H1 (cell line): Measurements from ENCODE around the gene KIF11. TPM values are rescaled to one million over a fixed set of nuclear protein-coding genes. Genes with fewer than 3 reads are reported as not detected.

Experiments
- CTCF ChIA-PET: fragments of 300-600 bp; sonication (Branson Sonifier 250); formaldehyde crosslinking; loops from one replicate; lab custom pipeline; 2021; ENCODE audit not compliant: partially characterized antibody; lab: Charles Lee
- POLR2A ChIA-PET: fragments of 300-600 bp; sonication (Branson Sonifier 250); formaldehyde crosslinking; loops from one replicate; lab custom pipeline; 2021; ENCODE audit warnings: inconsistent platforms; ENCODE audit not compliant: partially characterized antibody; lab: Charles Lee
- DNase-seq, 2 experiments: peaks; one replicate each; pipeline versions ENCODE4 v3.0.0 to v3.0.0-alpha.2; 2010 to 2022; ENCODE audit warnings: low spot score in 2 of 2, low read depth in 1 of 2, mixed read lengths in 1 of 2
- FAIRE-seq: peaks from 2 replicates; lab custom pipeline; 2011; peaks lifted over from hg19 to GRCh38; lab: Jason Lieb, UNC
- H2AFZ ChIP-seq: 2 replicates; pipeline ENCODE4 v1.8.1; 2012; ENCODE audit warnings: low read length, inconsistent platforms
- H2AK5ac ChIP-seq: 2 replicates; pipeline ENCODE4 v1.6.1; 2013; ENCODE audit warnings: low read depth, low read length
- H2BK120ac ChIP-seq: replicated peaks from 2 replicates; pipeline ENCODE3; 2013; ENCODE audit warnings: low read depth, low read length, inconsistent platforms
- H2BK12ac ChIP-seq: 2 replicates; pipeline ENCODE4 v1.6.1; 2013; ENCODE audit warnings: low read depth, low read length
- H2BK15ac ChIP-seq: 2 replicates; pipeline ENCODE4 v1.6.1; 2013; ENCODE audit warnings: low read length
- H2BK20ac ChIP-seq: 2 replicates; pipeline ENCODE4 v1.6.1; 2013; ENCODE audit warnings: low read length
- H2BK5ac ChIP-seq: 2 replicates; pipeline ENCODE4 v1.6.1; 2013; ENCODE audit warnings: low read depth, low read length
- H3K14ac ChIP-seq: 2 replicates; pipeline ENCODE4 v1.6.1; 2013; ENCODE audit warnings: inconsistent platforms; ENCODE audit not compliant: insufficient read length
- H3K18ac ChIP-seq: 2 replicates; pipeline ENCODE4 v1.6.1; 2013; ENCODE audit warnings: low read length; ENCODE audit errors: extremely low read depth
- H3K23ac ChIP-seq: 2 replicates; pipeline ENCODE4 v1.6.1; 2013; ENCODE audit warnings: inconsistent platforms; ENCODE audit not compliant: insufficient read length
- H3K23me2 ChIP-seq: 2 replicates; pipeline ENCODE4 v1.6.1; 2013; ENCODE audit warnings: low read depth, low read length
- H3K27ac ChIP-seq: 2 replicates; pipeline ENCODE4 v1.6.1; 2011; ENCODE audit warnings: low read depth, low read length, inconsistent platforms
- H3K27me3 ChIP-seq, 4 experiments: replicated peaks in 1 of 4; 1 replicate in 1 of 4; 2 replicates in 3 of 4; pipeline versions ENCODE4 v1.6.1 to v1.8.1; 2011 to 2013; ENCODE audit warnings: low read length in 3 of 4, mild to moderate bottlenecking in 3 of 4, inconsistent platforms in 2 of 4, mixed read lengths in 2 of 4, moderate library complexity in 1 of 4; ENCODE audit not compliant: control insufficient read depth in 3 of 4, insufficient read depth in 3 of 4; ENCODE audit errors: extremely low read depth in 1 of 4
- H3K36me3 ChIP-seq, 4 experiments: 2 replicates each; pipeline versions ENCODE4 v1.6.1 to v1.8.1; 2011 to 2013; ENCODE audit warnings: mild to moderate bottlenecking in 4 of 4, low read length in 3 of 4, moderate library complexity in 2 of 4, control low read depth in 1 of 4, inconsistent platforms in 1 of 4; ENCODE audit not compliant: insufficient read depth in 4 of 4, control insufficient read depth in 2 of 4
- H3K4ac ChIP-seq: replicated peaks from 2 replicates; pipeline ENCODE3; 2013; ENCODE audit warnings: low read length, low read depth, mixed read lengths, inconsistent platforms; ENCODE audit not compliant: insufficient read length
- H3K4me1 ChIP-seq, 4 experiments: replicated peaks in 1 of 4; 1 replicate in 1 of 4; 2 replicates in 3 of 4; pipeline versions ENCODE4 v1.6.1 to v1.8.1; 2011 to 2013; ENCODE audit warnings: low read length in 3 of 4, inconsistent platforms in 2 of 4, mixed read lengths in 1 of 4; ENCODE audit not compliant: insufficient read depth in 4 of 4, control insufficient read depth in 3 of 4
- H3K4me2 ChIP-seq, 2 experiments: 2 replicates each; pipeline versions ENCODE4 v1.6.1 to v1.8.1; 2011 to 2013; ENCODE audit warnings: low read depth in 2 of 2, low read length in 2 of 2, control low read depth in 1 of 2, inconsistent platforms in 1 of 2, mild to moderate bottlenecking in 1 of 2; ENCODE audit not compliant: insufficient read depth in 1 of 2
- H3K4me3 ChIP-seq, 4 experiments: fragments of 200-600, 300-600 bp in 1 of 4; sonication (generic), shearing (Covaris generic), sonication (Bioruptor Twin) in 1 of 4; 2 replicates each; pipeline versions ENCODE4 v1.5.1 to v1.8.1; 2011 to 2016; ENCODE audit warnings: low read length in 4 of 4, low read depth in 3 of 4, control low read depth in 2 of 4, inconsistent platforms in 2 of 4, mild to moderate bottlenecking in 2 of 4, mixed read lengths in 1 of 4, moderate library complexity in 1 of 4; ENCODE audit not compliant: insufficient read depth in 2 of 4; ENCODE audit errors: extremely low read depth in 1 of 4
- H3K56ac ChIP-seq: replicated peaks from 2 replicates; pipeline ENCODE3; 2013; ENCODE audit warnings: low read depth, mild to moderate bottlenecking, mixed read lengths, low read length, inconsistent platforms; ENCODE audit not compliant: insufficient read length
- H3K79me1 ChIP-seq: 2 replicates; pipeline ENCODE4 v1.6.1; 2013; ENCODE audit warnings: low read depth, low read length, control low read depth
- H3K79me2 ChIP-seq, 2 experiments: 2 replicates each; pipeline versions ENCODE4 v1.6.1 to v1.8.1; 2012 to 2013; ENCODE audit warnings: low read length in 2 of 2, mild to moderate bottlenecking in 2 of 2, inconsistent platforms in 1 of 2; ENCODE audit not compliant: insufficient read depth in 2 of 2, control insufficient read depth in 1 of 2
- H3K9ac ChIP-seq, 4 experiments: replicated peaks in 1 of 4; 1 replicate in 1 of 4; 2 replicates in 3 of 4; pipeline versions ENCODE4 v1.6.1 to v1.8.1; 2011 to 2013; ENCODE audit warnings: low read depth in 3 of 4, low read length in 3 of 4, control low read depth in 2 of 4, mild to moderate bottlenecking in 2 of 4, moderate library complexity in 2 of 4, inconsistent platforms in 1 of 4; ENCODE audit errors: extremely low read depth in 1 of 4
- H3K9me3 ChIP-seq, 2 experiments: 2 replicates each; pipeline versions ENCODE4 v1.6.1 to v1.8.1; 2012 to 2013; ENCODE audit warnings: mild to moderate bottlenecking in 2 of 2, moderate library complexity in 2 of 2, control low read depth in 1 of 2, inconsistent platforms in 1 of 2, low read depth in 1 of 2, low read length in 1 of 2, mixed read lengths in 1 of 2; ENCODE audit not compliant: insufficient read depth in 2 of 2
- H4K20me1 ChIP-seq, 2 experiments: replicated peaks in 1 of 2; 2 replicates each; pipeline versions ENCODE3 to v1.8.1; 2011 to 2013; ENCODE audit warnings: inconsistent platforms in 2 of 2, low read length in 2 of 2, mild to moderate bottlenecking in 1 of 2; ENCODE audit not compliant: insufficient read depth in 2 of 2, control insufficient read depth in 1 of 2
- H4K5ac ChIP-seq: 2 replicates; pipeline ENCODE4 v1.6.1; 2013; ENCODE audit warnings: low read length, low read depth, mixed read lengths, inconsistent platforms; ENCODE audit not compliant: insufficient read length
- H4K8ac ChIP-seq: 2 replicates; pipeline ENCODE4 v1.8.0; 2013; ENCODE audit warnings: mild to moderate bottlenecking, moderate library complexity, low read length, inconsistent platforms; ENCODE audit not compliant: insufficient read depth; ENCODE audit errors: extremely low read depth
- H4K91ac ChIP-seq: replicated peaks from 2 replicates; pipeline ENCODE3; 2013; ENCODE audit warnings: low read length, mixed read lengths, inconsistent platforms; ENCODE audit not compliant: insufficient read length
- BACH1 ChIP-seq: IDR thresholded peaks from 2 replicates; pipeline ENCODE4 v1.6.1; 2012; ENCODE audit warnings: low read length, improper control_type of control experiment
- FOSL1 ChIP-seq: IDR thresholded peaks from 2 replicates; pipeline ENCODE4 v1.6.1; 2011; ENCODE audit warnings: mild to moderate bottlenecking, low read depth, low read length, moderate library complexity; ENCODE audit not compliant: insufficient read depth
- KDM4A ChIP-seq: IDR thresholded peaks from one replicate; pipeline ENCODE4 v1.7.1; 2012; ENCODE audit warnings: low read depth, mild to moderate bottlenecking, moderate library complexity, low read length, inconsistent platforms; ENCODE audit not compliant: severe bottlenecking
- POLR2A ChIP-seq, 2 experiments: IDR thresholded peaks; 1 replicate in 1 of 2; 2 replicates in 1 of 2; pipeline ENCODE4 v1.6.1; 2011; ENCODE audit warnings: low read depth in 2 of 2, low read length in 2 of 2, mild to moderate bottlenecking in 2 of 2; ENCODE audit errors: control extremely low read depth in 1 of 2
- RNF2 ChIP-seq: fragments of 200-900, 300-1000 bp; sonication (generic); IDR thresholded peaks from 2 replicates; pipeline ENCODE4 v1.7.1; 2016; ENCODE audit warnings: borderline replicate concordance, low read depth, mild to moderate bottlenecking, antibody characterized with exemption, low read length; ENCODE audit not compliant: poor library complexity, severe bottlenecking; ENCODE audit errors: missing control alignments
- RXRA ChIP-seq: IDR thresholded peaks from 2 replicates; pipeline ENCODE4 v1.6.1; 2011; ENCODE audit warnings: low read depth, mild to moderate bottlenecking, low read length, moderate library complexity; ENCODE audit not compliant: insufficient read depth
- SIRT6 ChIP-seq: IDR thresholded peaks from one replicate; pipeline ENCODE4 v1.7.1; 2012; ENCODE audit warnings: low read length, inconsistent platforms
- SP4 ChIP-seq: IDR thresholded peaks from 2 replicates; pipeline ENCODE4 v1.6.1; 2012; ENCODE audit warnings: low read length, inconsistent platforms
- SRF ChIP-seq: IDR thresholded peaks from 2 replicates; pipeline ENCODE4 v1.6.1; 2011; ENCODE audit warnings: mild to moderate bottlenecking, low read depth, low read length, moderate library complexity
- WGBS, 2 experiments: shearing (Covaris generic) in 1 of 2; methylation state at CpG; one replicate each; pipeline versions ENCODE4 v1.1.6 to v1.1.7; 2013 to 2015; ENCODE audit warnings: low lambda C conversion rate in 2 of 2, mixed read lengths in 2 of 2, inconsistent platforms in 1 of 2, low coverage in 1 of 2, missing lambda C conversion rate in 1 of 2; ENCODE audit not compliant: insufficient replicate concordance in 2 of 2, insufficient coverage in 1 of 2, insufficient read length in 1 of 2; ENCODE audit errors: extremely low coverage in 1 of 2, missing lambda C conversion rate in 1 of 2; 5-methylcytosine and 5-hydroxymethylcytosine counted together
- polyA plus RNA-seq, 7 experiments: library from polyadenylated mRNA; depleted of rRNA in 3 of 7; stranded (reverse) in 5 of 7; unstranded in 2 of 7; fragments of >200 nt in 5 of 7; fragments of 200-250 nt in 2 of 7; gene quantifications; 1 replicate in 5 of 7; 2 replicates in 1 of 7; 4 replicates in 1 of 7; pipeline versions ENCODE4 v1.2.1 to v1.2.3, GENCODE V29; 2011 to 2013; ENCODE audit warnings: missing spikeins in 2 of 7, mixed read lengths in 2 of 7
- total RNA-seq: library from RNA; stranded (reverse); fragmentation: NEBNext Ultra II Directional; extraction: Animal tissue kit (Norgen Biotek cat#: 25700); gene quantifications from 2 replicates; pipeline ENCODE4 v1.2.1, GENCODE V29; 2021
- TF ChIP-seq, protein P1 (sequence below): IDR thresholded peaks from 2 replicates; pipeline ENCODE4 v1.6.1; 2012; ENCODE audit warnings: low read length, inconsistent platforms
- TF ChIP-seq, protein P2 (sequence below): IDR thresholded peaks from 2 replicates; pipeline ENCODE4 v1.6.1; 2012; ENCODE audit warnings: inconsistent platforms

Gene KIF11
- total and polyA plus RNA-seq, 2 of the 8 experiments (the other 6 are each of a cell fraction or from before 2014, with no cell fraction given), result 11.1 to 59.2 TPM

DNA sequence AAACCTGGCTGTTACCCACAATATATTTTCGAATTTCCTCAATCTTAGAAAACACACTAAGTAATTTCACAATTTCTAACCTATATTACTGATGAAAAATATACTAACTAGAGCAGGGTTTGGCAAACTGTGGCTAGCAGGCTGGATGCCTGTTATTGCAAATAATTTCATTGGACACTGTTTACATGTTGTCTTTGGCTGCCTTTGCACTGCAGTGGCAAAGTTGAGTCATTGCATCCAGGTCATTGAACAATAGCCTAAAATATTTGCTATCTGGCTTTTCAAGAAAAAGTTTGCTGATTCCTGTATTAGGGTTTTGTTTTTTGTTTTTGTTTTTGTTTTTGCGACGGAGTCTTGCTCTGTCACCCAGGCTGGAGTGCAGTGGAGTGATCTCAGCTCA is 47.2 kb downstream of the KIF11 start:
- Histone ChIP-seq H3K27me3 (no peaks in the 10 kb centered on the region), H4K91ac (no peak overlapping the region), H3K4me3 (no peak overlapping the region), H3K23me2 (no peaks in the 10 kb centered on the region), H4K8ac (no peak overlapping the region), H3K9ac (no peak overlapping the region), H2AK5ac (no peak overlapping the region)
- DNase-seq, result no peak
- WGBS, 2 experiments, result 98% methylated on average over 3 of the region's 3 CpGs; no CpG with 5 or more reads in 1 of the 2 experiments
- TF ChIP-seq, protein P1, sequence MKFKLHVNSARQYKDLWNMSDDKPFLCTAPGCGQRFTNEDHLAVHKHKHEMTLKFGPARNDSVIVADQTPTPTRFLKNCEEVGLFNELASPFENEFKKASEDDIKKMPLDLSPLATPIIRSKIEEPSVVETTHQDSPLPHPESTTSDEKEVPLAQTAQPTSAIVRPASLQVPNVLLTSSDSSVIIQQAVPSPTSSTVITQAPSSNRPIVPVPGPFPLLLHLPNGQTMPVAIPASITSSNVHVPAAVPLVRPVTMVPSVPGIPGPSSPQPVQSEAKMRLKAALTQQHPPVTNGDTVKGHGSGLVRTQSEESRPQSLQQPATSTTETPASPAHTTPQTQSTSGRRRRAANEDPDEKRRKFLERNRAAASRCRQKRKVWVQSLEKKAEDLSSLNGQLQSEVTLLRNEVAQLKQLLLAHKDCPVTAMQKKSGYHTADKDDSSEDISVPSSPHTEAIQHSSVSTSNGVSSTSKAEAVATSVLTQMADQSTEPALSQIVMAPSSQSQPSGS, result no peak
- no peak for TF ChIP-seq RXRA
- TF ChIP-seq KDM4A, result no peak
- no peak for TF ChIP-seq SP4
- TF ChIP-seq RNF2, result no peak
- no peak for TF ChIP-seq FOSL1
- TF ChIP-seq BACH1, result no peak
- no peak for TF ChIP-seq POLR2A (IDR thresholded peaks at IDR 0.05; ENCODE audit: control extremely low read depth in 1 of 2, low read depth in 2 of 2, low read length in 2 of 2)
- TF ChIP-seq, protein P2, sequence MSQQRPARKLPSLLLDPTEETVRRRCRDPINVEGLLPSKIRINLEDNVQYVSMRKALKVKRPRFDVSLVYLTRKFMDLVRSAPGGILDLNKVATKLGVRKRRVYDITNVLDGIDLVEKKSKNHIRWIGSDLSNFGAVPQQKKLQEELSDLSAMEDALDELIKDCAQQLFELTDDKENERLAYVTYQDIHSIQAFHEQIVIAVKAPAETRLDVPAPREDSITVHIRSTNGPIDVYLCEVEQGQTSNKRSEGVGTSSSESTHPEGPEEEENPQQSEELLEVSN, result no peak
- no peak for TF ChIP-seq SIRT6
- TF ChIP-seq SRF, result no peak
- TF ChIP-seq, all 59 proteins: peak for 0
- Histone ChIP-seq H2BK12ac (no peak overlapping the region), H3K4me1 (no peaks in the 10 kb centered on the region), H3K23ac (no peak overlapping the region), H2BK120ac (no peak overlapping the region), H3K36me3 (peaks cover 7 to 59% (median 31%) of the 10 kb centered on the region in 4 experiments), H2BK15ac (no peak overlapping the region), H2BK5ac (no peak overlapping the region), H3K4ac (no peak overlapping the region), H3K14ac (no peak overlapping the region), H3K79me2 (no peaks in the 10 kb centered on the region), H3K79me1 (no peaks in the 10 kb centered on the region), H4K5ac (no peak overlapping the region), H3K4me2 (no peak overlapping the region), H2BK20ac (no peak overlapping the region), H2AFZ (no peak overlapping the region), H3K27ac (no peak overlapping the region), H3K56ac (no peak overlapping the region), H3K9me3 (no peaks in the 10 kb centered on the region), H3K18ac (no peak overlapping the region), H4K20me1 (no peaks in the 10 kb centered on the region)
- ChIA-PET POLR2A (no interaction called here), CTCF (no interaction called here)
- FAIRE-seq, result no peak
